Subcutaneous adipose tissue (tissue), 4 donors: ENCODE results near the gene ZFP1. TPM values are rescaled to one million over a fixed set of nuclear protein-coding genes. Genes with fewer than 3 reads are reported as not detected.

Experiments used
- total RNA-seq, 4 donors: library from RNA; depleted of rRNA; stranded (reverse); fragments of >200 nt; gene quantifications; one replicate each; pipeline ENCODE4 v1.1.0, GENCODE V29; 2016
- TF ChIP-seq, protein P1 (sequence below): fragments of 450-650 bp; IDR thresholded peaks from one replicate; pipeline ENCODE4 v1.5.1; 2016; ENCODE audit warnings: low read depth, mild to moderate bottlenecking, control low read depth, antibody characterized with exemption, moderate library complexity

ZFP1 gene
- total RNA-seq, 4 donors from 2014 or later = 7.7 to 12.2 (median 8.3) TPM

DNA sequence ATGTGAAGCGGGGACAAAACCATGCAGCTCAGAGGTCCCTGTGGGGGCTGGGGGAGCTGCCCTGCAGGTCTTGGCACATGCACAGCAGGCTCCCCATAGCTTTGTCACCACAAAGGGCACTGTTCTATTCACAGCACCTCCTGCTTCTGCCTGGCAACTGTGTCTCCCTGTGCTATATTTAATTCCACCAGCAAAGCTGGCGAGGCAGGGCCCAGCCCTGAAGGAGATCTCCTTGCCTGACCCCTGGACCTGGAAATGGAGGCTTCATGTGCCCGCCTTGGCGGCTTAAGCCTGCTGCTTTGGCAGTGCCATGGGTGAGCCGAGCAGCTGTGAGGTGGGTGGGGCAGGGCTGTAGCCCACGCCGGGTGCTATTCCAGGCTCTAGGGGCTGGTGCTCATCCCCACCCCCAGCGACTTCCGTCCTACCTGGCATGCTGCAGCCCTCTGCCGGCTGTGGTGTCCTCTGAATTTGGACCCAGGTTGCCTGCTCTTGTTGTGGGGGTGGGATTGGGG lies 38.5 kb upstream of the ZFP1 start:
- TF ChIP-seq, protein P1, sequence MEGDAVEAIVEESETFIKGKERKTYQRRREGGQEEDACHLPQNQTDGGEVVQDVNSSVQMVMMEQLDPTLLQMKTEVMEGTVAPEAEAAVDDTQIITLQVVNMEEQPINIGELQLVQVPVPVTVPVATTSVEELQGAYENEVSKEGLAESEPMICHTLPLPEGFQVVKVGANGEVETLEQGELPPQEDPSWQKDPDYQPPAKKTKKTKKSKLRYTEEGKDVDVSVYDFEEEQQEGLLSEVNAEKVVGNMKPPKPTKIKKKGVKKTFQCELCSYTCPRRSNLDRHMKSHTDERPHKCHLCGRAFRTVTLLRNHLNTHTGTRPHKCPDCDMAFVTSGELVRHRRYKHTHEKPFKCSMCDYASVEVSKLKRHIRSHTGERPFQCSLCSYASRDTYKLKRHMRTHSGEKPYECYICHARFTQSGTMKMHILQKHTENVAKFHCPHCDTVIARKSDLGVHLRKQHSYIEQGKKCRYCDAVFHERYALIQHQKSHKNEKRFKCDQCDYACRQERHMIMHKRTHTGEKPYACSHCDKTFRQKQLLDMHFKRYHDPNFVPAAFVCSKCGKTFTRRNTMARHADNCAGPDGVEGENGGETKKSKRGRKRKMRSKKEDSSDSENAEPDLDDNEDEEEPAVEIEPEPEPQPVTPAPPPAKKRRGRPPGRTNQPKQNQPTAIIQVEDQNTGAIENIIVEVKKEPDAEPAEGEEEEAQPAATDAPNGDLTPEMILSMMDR = no peak

DNA sequence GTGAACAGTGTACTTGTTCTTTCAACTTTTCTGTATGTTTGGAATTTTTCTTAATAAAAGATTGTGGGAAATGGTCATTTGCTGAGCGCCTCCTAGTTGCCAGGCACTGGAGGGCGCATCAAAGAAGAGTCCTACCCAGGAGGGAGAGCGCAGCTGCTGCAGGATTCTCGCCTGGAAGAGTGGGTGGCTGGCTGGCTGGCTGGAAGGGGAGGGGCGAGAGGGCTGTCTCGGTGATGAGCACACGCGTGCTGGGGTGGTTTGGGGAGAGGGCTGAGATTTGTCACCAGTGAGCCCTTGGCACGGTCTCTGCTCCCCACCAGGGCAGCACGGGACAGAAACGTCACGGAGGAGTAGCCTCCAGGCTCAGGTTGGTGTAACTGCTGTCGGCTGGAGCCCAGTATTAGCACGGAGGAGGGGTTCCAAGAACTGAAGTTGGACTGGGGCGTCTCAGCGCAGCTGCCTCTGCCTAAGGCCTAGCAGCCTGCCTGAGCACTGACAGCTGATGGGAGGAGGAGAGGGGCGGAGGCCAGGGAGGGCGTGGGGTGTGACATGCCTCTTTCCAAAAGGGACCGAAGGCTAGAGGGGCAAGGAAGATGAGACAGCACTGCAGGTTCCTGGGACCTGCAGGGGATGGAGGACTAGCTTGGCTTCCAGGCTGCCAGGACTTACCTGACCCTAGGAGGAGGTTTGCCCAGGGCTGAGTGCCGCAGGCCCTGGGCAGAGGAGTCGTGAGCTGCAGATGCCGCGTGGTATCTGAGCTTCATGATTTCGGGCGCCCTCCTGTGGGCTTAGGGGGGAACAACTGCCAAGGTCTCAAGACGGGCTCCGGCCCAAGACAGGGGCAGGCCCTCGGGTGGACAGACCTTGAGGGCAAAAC lies 37.4 kb upstream of the ZFP1 start:
- TF ChIP-seq, protein P1 = no peak

DNA sequence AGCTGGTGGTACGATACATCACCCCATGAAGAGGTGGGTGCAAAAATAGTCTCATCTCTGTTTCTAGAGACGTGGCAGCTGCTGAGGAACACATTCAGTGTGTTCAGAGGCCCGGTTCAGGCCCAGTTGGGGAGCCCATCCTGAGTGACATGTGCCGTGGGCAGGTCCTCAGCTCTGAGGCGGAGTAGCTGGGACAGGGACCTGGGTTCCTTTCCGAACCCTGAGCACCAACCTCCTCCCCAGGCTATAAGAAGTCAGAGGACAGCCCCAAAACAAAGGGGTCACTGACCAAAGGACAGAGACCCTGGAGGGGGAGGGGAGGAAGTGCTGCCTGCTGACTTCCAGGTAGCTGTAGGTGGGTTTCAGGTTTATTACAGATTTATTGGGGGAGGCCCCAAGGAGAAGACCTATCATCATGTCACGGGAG lies 36.8 kb upstream of the ZFP1 start:
- TF ChIP-seq, protein P1 = no peak

DNA sequence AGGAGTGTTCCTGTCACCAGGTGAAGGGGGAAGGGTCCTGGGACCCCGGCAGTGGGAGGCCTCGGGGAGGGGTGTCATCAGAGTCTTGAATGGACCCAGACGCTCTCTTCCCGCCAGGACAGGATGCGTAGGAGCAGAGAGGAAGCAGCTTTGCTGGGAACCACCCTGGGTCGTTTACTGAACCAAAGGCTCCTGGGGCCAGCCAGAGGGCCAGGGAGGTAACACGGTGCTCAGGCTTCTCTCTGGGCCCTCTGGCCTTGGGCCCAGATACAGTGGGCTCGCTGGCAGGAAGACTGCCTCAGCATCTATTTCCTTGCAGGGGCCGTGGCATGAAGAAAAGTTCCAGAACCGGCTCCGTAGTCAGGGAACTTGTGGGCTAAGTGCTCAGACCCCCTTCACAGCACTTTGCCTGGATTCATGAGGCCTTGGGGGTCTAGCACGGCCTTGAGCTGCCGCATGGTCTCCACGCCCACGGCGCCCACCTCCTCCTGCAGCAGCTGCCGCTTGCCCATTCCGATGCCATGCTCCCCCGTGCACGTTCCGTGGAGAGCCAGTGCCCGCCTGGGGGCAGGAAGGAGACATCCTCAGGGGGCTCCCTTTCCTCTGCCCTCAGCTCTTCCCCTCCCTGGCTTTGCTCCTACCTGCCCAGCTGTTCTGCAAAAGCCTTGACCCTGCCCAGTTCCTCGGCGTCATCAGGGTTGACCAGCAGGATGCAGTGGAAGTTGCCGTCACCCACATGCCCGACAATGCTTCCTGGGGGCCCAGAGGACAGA lies 36.2 kb upstream of the ZFP1 start:
- TF ChIP-seq, protein P1 = no peak

DNA sequence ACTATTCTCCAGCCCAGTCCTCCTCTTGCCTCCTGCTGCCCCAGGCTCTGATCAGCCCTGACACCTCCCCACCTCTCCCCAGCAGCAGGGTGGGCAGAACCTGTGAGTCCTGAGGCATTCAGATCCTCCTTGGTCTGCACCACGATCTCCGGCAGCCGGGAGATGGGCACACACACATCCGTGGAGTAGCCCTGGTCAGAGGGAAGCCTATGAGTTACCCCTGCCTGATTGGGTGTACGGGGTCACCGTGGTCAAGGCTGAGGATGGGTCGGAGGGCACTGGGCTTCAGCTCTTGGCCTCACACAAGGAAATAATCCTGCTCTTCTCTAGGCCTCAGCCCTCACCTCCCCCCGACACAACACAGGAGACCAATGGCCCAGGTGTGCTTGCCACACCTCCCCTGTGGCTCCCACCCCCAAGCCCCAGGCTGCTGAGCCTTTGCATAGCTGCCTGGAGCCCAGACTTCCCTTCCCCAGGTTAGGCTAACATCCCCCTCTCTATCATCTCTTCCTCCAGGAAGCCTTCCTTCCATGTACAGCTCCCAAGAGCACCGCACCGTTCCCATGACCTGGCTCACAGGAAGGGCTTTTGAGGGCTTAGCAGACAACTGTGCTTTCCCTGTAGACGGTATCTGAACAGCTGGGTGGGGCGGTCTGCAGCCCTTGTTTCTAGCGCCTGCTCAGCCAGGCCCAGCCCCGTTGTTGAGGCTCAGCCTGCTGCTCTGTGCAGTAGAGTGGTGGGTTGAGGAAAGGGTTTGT lies 35.4 kb upstream of the ZFP1 start:
- TF ChIP-seq, protein P1 = no peak

DNA sequence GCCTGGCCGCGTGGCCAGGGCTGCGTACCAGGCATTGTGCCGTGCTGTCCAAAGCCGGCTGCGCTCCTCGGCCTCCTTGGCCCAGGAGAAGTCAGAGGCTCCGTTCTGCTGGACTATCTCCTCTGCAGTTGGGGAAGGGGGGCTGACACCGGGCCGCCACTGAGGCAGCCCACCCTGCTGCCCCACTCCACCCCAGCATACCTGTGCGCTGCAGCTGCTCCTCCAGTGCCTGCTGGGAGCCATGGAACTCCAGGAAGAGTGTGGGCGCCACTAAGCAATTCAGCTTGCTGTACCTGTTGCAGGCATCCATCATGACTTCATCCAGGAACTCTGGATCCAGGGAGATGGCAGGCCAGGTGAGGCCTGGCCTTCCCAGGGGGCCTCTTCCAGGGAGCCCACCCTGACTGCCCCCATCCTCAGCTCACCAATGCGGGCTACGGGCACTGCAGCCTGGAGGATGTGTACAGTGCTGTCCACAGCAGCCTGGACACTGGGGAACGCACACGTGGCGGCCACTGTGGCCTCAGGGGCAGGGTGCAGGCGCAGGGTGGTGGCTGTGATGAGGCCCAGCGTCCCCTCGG lies 34.7 kb upstream of the ZFP1 start:
- TF ChIP-seq, protein P1 = no peak
